GM11168 (cell line): Measurements from ENCODE around the gene ZNF831.

Experiments
- in situ Hi-C: fragments of 300-500 bp; cut with MboI; formaldehyde crosslinking; loops from one replicate; pipeline ENCODE4 v1.12.0; 2022; ENCODE audit warnings: low sequenced_read_pairs; ENCODE audit not compliant: unreplicated experiment

Gene ZNF831

GRCh38 chr20:59177266-59178250, 13.9 kb downstream of the ZNF831 start:
- in situ Hi-C loops = no loop called here

DNA sequence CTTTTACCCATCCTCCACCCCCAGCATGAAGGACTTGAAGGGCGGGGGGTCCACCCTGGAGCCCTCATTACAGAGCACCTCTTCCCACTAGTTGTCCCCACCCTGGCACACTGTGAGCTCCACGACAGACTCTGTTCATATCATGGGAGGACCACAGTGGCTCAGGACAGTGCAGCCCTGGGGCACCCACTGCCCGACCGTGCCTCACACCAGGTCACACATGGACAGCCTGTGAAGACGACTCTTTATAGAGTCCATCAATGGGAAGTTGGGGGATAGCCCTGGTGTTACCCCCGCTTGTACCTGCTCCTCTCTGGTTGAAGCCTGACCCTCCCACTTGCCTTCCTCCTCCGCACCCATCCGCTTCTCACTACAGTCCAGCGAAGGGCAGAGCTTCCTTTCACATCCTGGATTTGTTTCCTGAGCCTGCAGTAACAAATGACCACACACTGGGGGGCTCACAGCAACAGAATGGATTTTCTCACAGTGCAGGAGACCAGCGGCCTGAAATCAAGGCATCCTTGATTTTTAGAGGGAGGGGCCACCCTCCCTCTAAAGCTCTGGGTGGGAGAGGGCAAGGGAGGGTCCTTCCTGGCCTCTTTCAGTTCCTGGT, 15.5 kb downstream of the ZNF831 start:
- in situ Hi-C loops = no loop called here

GRCh38 chr20:59179988-59180387, 16.4 kb downstream of the ZNF831 start:
- in situ Hi-C loops = no loop called here

DNA sequence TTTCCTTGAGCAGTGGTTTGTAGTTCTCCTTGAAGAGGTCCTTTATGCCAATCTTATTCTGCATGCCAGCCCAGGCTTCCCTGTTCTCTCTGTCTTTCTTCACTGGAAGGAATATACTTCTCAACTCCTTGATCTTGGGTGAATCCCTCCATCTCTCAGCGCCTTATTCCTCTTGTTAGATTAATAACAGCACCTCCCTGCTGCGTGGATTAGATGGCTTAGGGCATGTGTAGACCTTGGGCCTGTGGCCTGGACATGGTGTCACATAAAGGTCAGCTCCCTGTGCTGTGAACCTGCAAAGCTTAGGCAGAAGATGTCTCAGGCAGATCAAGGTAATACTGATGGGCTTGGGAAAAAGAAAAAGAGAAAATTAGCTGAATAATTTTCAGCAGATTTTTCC, 18.3 kb downstream of the ZNF831 start:
- in situ Hi-C loops = no loop called here

DNA sequence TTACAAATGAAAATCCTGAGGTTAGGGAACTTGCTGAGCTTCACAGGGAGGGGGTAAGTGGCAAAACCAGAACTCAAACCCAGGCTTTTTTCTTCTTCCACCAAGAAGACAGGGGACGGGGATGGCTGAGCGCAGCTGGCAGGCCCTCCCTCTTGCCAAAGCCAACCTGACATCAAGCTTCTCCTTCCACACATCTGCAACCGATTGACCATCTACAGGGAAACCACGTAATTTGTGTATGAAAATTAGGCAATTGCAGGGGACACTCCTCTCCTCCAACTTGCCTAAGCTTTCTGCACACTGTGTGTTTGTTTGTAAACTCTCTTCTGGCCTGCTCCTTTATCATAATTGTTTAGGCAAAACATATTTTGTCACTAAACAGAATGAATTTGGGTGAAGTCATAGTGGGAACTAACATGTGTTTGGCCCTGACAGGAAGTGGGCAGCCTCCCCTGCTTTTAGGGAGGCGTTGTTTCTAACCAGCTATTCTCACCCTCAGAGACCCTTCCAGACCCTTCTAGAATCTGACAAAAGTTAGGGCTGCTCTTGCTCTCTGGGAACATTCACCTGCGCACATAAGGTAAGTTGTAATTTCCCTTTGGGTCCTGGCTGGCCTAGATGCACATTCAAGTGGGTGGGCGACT, 18.9 kb downstream of the ZNF831 start:
- in situ Hi-C loops = no loop called here

DNA sequence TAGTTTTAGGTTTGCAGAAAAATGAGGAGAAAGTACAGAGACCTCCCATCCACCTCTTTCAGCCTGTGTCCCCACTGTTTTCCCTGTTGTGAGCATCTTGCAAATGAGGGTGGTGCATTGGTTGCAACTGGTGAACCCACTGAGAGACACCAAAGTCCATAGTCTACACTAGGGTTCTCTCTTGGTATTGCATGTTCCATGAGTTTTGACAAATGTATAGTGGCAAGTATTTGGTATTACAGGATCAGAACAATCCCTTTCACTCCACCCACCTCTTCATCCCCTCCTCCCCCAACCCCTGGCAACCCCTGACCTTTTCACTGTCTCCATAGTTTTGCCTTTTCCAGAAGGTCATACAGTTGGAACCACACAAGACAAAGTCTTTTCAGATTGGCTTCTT, 20.1 kb downstream of the ZNF831 start:
- in situ Hi-C loops = no loop called here

DNA sequence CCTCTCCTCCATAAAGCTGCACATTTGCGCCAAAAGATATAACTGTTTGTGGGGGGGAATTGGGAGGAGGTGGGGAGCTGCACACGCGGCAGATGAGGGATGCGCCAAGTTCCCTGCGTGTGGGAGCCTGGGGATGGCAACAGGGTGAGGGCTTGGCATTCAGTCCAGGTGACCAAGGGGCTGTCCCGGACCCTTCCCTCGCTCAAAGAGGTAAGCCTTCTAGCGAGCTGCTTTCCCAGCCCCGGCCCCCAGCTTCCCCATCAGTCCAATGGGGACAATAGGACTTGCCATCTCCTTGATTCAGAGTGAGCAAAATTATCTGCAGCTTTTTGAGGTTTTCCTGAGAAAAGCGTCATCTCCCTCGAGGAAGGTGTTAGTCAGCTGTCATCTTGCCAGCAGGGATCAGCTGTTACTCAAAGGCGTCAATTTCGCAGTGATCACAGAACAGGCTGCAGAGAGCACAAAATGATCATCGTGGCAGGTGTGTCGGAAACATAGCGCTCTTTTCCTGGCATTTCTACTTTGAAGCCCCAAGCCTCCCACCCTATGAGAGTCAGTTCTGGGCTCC, 21.3 kb downstream of the ZNF831 start:
- in situ Hi-C loops = no loop called here

- in situ Hi-C loops = no loop called here
Observed at GRCh38 chr20:59185809-59186208, 22.2 kb downstream of the ZNF831 start.

- in situ Hi-C loops = no loop called here
Observed at GRCh38 chr20:59190466-59190865, 26.8 kb downstream of the ZNF831 start.

- in situ Hi-C loops = no loop called here
Observed at GRCh38 chr20:59191036-59191755, 27.6 kb downstream of the ZNF831 start.

DNA sequence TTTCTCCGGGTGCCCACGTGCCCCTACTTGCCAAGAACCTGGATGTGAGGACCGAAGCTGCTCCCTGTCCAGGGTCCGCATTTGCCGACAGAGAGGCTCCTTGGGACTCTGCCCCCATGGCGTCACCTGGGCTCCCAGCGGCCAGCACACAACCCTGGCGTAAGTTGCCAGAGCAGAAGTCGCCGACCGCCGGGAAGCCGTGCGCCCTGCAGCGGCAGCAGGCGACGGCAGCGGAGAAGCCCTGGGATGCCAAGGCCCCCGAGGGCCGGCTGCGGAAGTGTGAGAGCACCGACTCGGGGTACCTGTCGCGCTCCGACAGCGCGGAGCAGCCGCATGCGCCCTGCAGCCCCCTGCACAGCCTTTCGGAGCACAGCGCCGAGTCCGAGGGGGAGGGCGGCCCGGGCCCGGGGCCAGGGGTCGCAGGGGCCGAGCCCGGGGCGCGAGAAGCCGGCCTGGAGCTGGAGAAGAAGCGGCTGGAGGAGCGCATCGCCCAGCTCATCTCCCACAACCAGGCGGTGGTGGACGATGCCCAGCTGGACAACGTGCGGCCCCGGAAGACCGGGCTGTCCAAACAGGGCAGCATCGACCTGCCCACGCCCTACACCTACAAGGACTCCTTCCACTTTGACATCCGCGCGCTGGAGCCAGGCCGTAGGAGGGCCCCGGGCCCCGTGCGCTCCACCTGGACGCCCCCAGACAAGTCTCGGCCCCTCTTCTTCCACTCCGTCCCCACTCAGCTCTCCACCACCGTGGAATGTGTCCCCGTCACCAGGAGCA, 28.3 kb downstream of the ZNF831 start:
- in situ Hi-C loops = no loop called here

- in situ Hi-C loops = no loop called here
Observed at GRCh38 chr20:59192533-59192896, 28.9 kb downstream of the ZNF831 start.

- in situ Hi-C loops = no loop called here
Observed at GRCh38 chr20:59193325-59193724, 29.7 kb downstream of the ZNF831 start.

DNA sequence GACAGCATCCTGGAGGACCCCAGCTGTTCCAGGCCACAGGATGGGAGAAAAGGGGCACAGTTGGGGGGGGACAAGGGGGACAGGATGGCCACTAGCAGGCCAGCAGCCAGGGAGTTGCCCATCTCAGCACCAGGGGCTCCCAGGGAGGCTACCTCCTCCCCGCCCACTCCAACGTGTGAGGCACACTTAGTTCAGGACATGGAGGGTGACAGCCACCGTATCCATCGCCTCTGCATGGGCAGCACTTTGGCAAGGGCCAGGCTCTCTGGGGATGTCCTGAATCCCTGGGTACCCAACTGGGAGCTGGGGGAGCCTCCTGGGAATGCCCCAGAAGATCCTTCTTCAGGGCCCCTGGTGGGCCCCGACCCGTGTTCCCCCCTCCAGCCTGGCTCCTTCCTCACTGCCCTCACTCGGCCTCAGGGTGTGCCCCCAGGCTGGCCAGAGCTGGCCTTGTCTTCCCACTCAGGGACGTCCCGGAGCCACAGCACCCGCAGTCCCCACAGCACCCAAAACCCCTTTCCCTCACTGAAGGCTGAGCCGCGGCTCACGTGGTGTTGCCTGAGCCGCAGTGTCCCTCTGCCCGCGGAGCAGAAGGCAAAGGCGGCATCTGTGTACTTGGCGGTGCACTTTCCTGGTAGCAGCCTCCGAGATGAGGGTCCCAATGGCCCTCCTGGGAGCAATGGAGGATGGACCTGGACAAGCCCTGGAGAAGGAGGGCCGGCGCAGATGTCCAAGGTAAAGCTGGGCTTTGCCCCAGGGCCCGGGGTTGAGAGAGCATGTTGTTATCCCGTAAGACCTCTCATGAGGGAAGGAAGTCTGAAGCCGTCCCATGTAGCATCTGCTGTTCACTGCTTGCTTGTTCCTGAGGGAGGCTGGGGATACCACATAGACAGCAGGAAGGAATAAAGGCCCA, 30.7 kb downstream of the ZNF831 start:
- in situ Hi-C loops = no loop called here

DNA sequence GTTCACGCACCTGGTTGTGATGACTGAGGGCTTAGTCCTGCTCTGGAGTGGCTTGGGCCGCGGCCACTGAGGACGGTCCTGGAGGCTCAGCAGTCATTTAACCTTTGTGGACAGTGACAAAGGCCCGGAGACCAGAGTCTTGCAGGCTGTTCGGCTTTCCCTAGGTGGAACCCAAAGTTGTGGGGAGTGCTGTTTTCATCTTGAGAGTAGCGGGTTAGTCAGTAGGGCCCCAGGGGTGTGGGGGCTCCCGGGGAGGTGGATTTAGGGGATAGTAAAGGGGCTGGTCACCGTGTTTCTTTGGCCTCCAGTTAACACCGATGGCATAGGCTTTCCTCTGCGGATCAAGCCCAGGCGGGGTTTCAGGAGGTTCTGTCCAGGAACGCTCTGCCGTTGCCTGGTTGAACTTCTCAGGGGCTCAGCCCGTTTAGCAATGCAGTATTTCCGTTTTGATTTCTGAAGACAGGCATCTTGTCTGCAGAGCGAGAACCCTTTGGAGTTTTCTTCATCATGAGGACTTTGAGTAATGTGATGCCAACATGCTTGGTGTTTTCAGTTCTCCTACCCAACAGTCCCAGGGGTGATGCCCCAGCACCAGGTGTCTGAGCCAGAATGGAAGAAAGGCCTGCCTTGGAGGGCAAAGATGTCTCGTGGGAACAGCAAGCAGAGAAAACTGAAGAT, 31.8 kb downstream of the ZNF831 start:
- in situ Hi-C loops = no loop called here

DNA sequence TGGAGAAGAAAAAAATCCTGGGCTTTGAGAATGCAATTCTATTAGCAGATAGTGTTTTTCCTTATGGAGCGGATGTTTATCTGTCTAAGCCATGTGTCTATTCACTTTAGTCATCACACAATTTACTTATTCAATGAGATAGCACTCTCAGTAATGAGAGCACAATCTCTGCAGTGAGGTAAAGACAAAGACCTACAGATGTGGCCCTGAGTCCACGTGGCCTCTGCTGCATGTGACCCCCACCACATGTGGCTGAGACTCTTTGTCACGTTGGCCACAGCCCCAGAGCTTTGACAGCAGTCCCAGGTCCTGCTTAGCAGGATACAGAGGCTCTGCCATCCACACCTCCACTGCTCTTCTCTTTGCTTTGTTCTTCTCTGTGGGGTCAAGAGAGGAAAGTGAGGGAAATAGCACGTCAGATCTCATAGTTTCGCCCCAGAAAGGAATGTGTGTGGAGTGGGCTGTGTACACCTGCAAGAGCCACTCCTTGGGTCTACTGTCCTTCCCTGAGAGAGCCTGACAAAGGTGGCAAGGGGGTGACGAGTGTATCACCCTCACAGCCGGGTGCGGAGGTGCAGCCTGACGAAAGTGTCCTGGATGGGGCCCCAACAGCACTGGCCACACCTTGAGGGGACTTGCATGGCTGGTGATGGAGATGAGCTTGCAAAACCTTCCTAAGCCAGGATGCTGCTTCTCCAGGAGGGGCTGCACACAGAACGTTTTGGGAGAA, 40.7 kb downstream of the ZNF831 start:
- in situ Hi-C loops = loop anchor here (10.0 kb wide), 1 partner anchor 340 kb away; no protein-coding TSS in a partner anchor

- in situ Hi-C loops = loop anchor here (5.0 to 10.0 kb wide), 2 partner anchors 118 to 340 kb away; no protein-coding TSS in a partner anchor
Observed at GRCh38 chr20:59205044-59205443, 41.4 kb downstream of the ZNF831 start.
